ENCODE data around the gene AIG1. TPM values are rescaled to one million over a fixed set of nuclear protein-coding genes. Genes with fewer than 3 reads are reported as not detected.
"Not testable (repeated sequence)": the region's sequence is repeated elsewhere in the genome, so short reads cannot be mapped to it uniquely, and the experiment has no call there.

AIG1 gene
- total RNA-seq, 6 donors from 2014 or later, result 6.3 to 26.6 (median 20.8) TPM

GRCh38 chr6:143078468-143079324 lies 18.0 kb downstream of the AIG1 start:
- WGBS, 2 donors, result 73 to 85% methylated on average over 6 of the region's 6 CpGs
- no peak overlapping the region for H3K4me3 ChIP-seq
- H3K4me1 ChIP-seq, result no peaks in the 10 kb centered on the region
- ATAC-seq (ENCODE audit: low FRiP score in 2 of 2) (no peak), DNase-seq (no peak)
- no peaks in the 10 kb centered on the region for H3K9me3 ChIP-seq
- TF ChIP-seq, protein P1, sequence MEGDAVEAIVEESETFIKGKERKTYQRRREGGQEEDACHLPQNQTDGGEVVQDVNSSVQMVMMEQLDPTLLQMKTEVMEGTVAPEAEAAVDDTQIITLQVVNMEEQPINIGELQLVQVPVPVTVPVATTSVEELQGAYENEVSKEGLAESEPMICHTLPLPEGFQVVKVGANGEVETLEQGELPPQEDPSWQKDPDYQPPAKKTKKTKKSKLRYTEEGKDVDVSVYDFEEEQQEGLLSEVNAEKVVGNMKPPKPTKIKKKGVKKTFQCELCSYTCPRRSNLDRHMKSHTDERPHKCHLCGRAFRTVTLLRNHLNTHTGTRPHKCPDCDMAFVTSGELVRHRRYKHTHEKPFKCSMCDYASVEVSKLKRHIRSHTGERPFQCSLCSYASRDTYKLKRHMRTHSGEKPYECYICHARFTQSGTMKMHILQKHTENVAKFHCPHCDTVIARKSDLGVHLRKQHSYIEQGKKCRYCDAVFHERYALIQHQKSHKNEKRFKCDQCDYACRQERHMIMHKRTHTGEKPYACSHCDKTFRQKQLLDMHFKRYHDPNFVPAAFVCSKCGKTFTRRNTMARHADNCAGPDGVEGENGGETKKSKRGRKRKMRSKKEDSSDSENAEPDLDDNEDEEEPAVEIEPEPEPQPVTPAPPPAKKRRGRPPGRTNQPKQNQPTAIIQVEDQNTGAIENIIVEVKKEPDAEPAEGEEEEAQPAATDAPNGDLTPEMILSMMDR (IDR thresholded peaks at IDR 0.05), result no peak
- TF ChIP-seq EP300 (IDR thresholded peaks at IDR 0.05) (no peak), POLR2A (IDR thresholded peaks at IDR 0.05) (no peak), POLR2AphosphoS5 (IDR thresholded peaks at IDR 0.05) (no peak)
- no peak overlapping the region for H3K27ac ChIP-seq
- H3K36me3 ChIP-seq, result no peaks in the 10 kb centered on the region
- H3K27me3 ChIP-seq, result no peaks in the 10 kb centered on the region

DNA sequence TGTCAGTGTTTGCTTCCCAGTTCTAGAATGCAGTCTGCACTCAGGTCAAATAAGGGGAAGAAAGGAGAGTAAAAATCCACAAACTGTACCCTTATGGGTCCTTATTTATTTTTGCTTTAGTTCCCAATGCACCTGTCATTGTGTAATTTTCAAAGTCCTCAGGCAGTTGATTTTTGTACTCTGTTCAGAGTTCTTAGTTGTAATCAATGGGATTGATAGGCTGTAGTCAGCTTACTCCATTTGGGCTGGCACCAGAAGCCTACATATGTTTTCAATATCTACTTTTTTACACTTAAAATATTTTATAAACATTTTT lies 18.6 kb downstream of the AIG1 start:
- Histone ChIP-seq H3K36me3 (no peaks in the 10 kb centered on the region), H3K27ac (no peak overlapping the region), H3K9me3 (no peaks in the 10 kb centered on the region), H3K4me1 (no peaks in the 10 kb centered on the region), H3K4me3 (no peak overlapping the region), H3K27me3 (no peaks in the 10 kb centered on the region)
- no peak for DNase-seq
- TF ChIP-seq, protein P1 (IDR thresholded peaks at IDR 0.05), result no peak
- TF ChIP-seq POLR2A (IDR thresholded peaks at IDR 0.05) (no peak), POLR2AphosphoS5 (IDR thresholded peaks at IDR 0.05) (no peak), EP300 (IDR thresholded peaks at IDR 0.05) (no peak)
- no peak for ATAC-seq (ENCODE audit: low FRiP score in 2 of 2)

DNA sequence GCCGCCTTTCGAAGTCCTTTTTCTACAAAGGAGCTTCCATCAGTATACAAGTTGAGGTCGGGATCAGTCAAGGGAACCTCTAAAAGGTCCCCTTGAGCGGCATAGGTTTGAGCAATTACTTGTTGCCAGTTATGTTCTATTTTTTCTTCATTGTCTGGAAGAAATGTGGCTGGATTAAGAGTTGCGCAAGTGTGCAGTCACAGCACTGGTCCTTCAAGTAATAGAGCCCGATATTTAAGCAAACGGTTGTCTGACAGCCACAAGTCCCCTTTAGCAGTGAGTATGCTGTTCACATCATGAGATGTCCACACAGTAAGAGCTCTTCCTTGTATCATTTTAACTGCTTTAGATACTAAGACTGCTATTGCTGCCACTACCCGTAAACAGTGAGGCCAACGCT lies 21.6 kb downstream of the AIG1 start:
- DNase-seq; ATAC-seq (ENCODE audit: low FRiP score in 2 of 2); H3K4me3 ChIP-seq; H3K27ac ChIP-seq; H3K9me3 ChIP-seq; H3K4me1 ChIP-seq; H3K27me3 ChIP-seq; H3K36me3 ChIP-seq: not testable (repeated sequence)
- 92 to 99% methylated on average over 9 of the region's 9 CpGs for WGBS, 2 donors

DNA sequence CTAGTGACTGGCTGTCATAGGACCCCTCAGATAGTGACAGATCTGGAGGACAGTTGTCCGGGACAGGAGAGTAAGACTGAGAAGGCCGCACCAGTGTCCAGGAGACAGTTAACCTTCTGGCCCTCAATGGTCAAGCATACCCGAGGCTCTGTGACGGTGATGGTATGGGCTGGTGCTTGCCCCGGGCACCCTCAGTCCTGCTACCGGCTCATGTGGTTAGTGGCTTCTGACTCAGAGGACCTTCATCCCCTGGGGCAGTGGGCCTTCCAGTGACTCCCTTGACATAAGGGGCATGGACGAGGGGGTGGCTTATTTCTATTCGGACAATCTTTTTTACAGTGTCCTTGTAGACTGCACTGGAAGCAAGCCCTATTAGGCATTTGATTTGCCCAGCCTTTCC lies 23.3 kb downstream of the AIG1 start:
- not testable (repeated sequence) for H3K36me3 ChIP-seq; H3K27me3 ChIP-seq; ATAC-seq (ENCODE audit: low FRiP score in 2 of 2); H3K4me1 ChIP-seq; H3K27ac ChIP-seq; H3K9me3 ChIP-seq; H3K4me3 ChIP-seq
- WGBS, 2 donors, result 93 to 96% methylated on average over 3 to 8 of the region's 8 CpGs
- peak in 1 of 2 donors; percentile 21 for DNase-seq

- H3K9me3 ChIP-seq; H3K27me3 ChIP-seq; H3K27ac ChIP-seq; ATAC-seq (ENCODE audit: low FRiP score in 2 of 2); H3K4me3 ChIP-seq; H3K4me1 ChIP-seq; H3K36me3 ChIP-seq: not testable (repeated sequence)
- WGBS, 2 donors, result 96 to 98% methylated on average over 11 of the region's 11 CpGs
- peak in 1 of 2 donors; percentile 22 for DNase-seq
Measured at GRCh38 chr6:143087335-143087734, 26.6 kb downstream of the AIG1 start.

DNA sequence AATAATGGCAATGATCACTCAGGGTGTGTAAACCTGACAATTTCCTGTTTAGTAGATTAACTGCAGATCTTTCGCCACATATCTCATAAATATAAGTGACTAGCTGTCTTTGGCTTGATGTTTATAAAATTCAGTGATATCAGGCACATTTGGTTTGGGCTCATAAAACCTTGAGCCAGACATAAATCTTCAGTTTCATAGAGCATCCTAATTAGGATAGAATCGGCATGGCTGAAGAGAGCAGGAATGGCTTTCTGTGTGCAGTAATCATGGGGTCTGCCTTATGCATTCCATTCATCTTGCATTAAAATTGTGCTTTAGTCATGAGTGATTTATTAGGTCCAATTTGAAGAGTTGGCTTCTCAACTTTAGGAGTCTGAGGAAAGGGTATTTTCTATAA lies 27.2 kb downstream of the AIG1 start:
- Histone ChIP-seq H3K4me1 (no peaks in the 10 kb centered on the region), H3K27me3 (no peaks in the 10 kb centered on the region), H3K9me3 (no peaks in the 10 kb centered on the region), H3K4me3 (no peak overlapping the region), H3K36me3 (no peaks in the 10 kb centered on the region), H3K27ac (no peak overlapping the region)
- DNase-seq (no peak), ATAC-seq (ENCODE audit: low FRiP score in 2 of 2) (no peak)
- TF ChIP-seq, protein P1 (IDR thresholded peaks at IDR 0.05), result no peak
- TF ChIP-seq POLR2A (IDR thresholded peaks at IDR 0.05) (no peak), POLR2AphosphoS5 (IDR thresholded peaks at IDR 0.05) (no peak), EP300 (IDR thresholded peaks at IDR 0.05) (no peak)
- WGBS, 2 donors, result 96% methylated on average over 2 of the region's 2 CpGs
